AG08396 (cell line): ENCODE data around the gene SAMD4B.

Experiments used
- DNase-seq: peaks from one replicate; pipeline ENCODE4 v3.0.0; 2012; ENCODE audit warnings: low spot score, mixed read lengths

Gene SAMD4B

GRCh38 chr19:39390751-39391437, 48.7 kb downstream of the SAMD4B start, which contains the start of the genes MED29 and PAF1:
Gene MED29, plus strand, starts transcription at chr19:39391378. Its CDS starts 45 bp downstream, at chr19:39391423.
Gene PAF1, minus strand, starts transcription at chr19:39391106. Its CDS starts 242 bp downstream, at chr19:39390864.
- peak; percentile 99 for DNase-seq

- peak; percentile 88 for DNase-seq
Observed at GRCh38 chr19:39397360-39398296, 55.4 kb downstream of the SAMD4B start.

GRCh38 chr19:39398297-39398864, 56.2 kb downstream of the SAMD4B start:
- peak; percentile 75 for DNase-seq

GRCh38 chr19:39399668-39400050, 57.4 kb downstream of the SAMD4B start:
- DNase-seq: no peak

- DNase-seq: no peak
Observed at GRCh38 chr19:39400061-39400460, 57.8 kb downstream of the SAMD4B start.

GRCh38 chr19:39401070-39401548, 58.9 kb downstream of the SAMD4B start:
- no peak for DNase-seq

GRCh38 chr19:39401549-39402345, 59.5 kb downstream of the SAMD4B start:
- no peak for DNase-seq

GRCh38 chr19:39402346-39403300, 60.4 kb downstream of the SAMD4B start:
- DNase-seq: peak; percentile 82

GRCh38 chr19:39403331-39404312, 61.4 kb downstream of the SAMD4B start:
- peak; percentile 93 for DNase-seq

- DNase-seq: no peak
Observed at GRCh38 chr19:39405261-39405957, 63.2 kb downstream of the SAMD4B start.

GRCh38 chr19:39405958-39406655, 63.9 kb downstream of the SAMD4B start:
- DNase-seq: no peak

GRCh38 chr19:39406656-39407409, 64.6 kb downstream of the SAMD4B start, which contains the start of gene ZFP36:
Gene ZFP36, plus strand, starts transcription at chr19:39406847. Its CDS starts 58 bp downstream, at chr19:39406905.
- peak; percentile 89 for DNase-seq

- no peak for DNase-seq
Observed at GRCh38 chr19:39407410-39407659, 65.1 kb downstream of the SAMD4B start.

GRCh38 chr19:39407660-39408391, 65.6 kb downstream of the SAMD4B start:
- DNase-seq: no peak

- DNase-seq: no peak
Observed at GRCh38 chr19:39408392-39409207, 66.4 kb downstream of the SAMD4B start.
